NCI-H1436 (cell line): Measurements from ENCODE around the gene HEMGN.
A peak's percentile ranks its signal among the peaks of the same experiment; 100 is the strongest.
"Not testable (repeated sequence)": the region's sequence is repeated elsewhere in the genome, so short reads cannot be mapped to it uniquely, and the experiment has no call there.

Source experiments
- DNase-seq: peaks from one replicate; lab custom pipeline; 2025; lab: John Stamatoyannopoulos, UW

Gene HEMGN

GRCh38 chr9:97938081-97938644 is at the start of gene HEMGN:
TSS of gene HEMGN (minus strand) at chr9:97938172. CDS start at chr9:97938136, 36 bp downstream.
- DNase-seq, result no peak

- no peak for DNase-seq
Observed at GRCh38 chr9:97987487-97987886, 49.5 kb upstream of the HEMGN start.

GRCh38 chr9:97985058-97985861 is 47.3 kb upstream of the HEMGN start:
- DNase-seq, result no peak

- DNase-seq, result peak; percentile 44
Observed at GRCh38 chr9:97984188-97985057, 46.5 kb upstream of the HEMGN start.

- peak; percentile 25 for DNase-seq
Observed at GRCh38 chr9:97983589-97984187, 45.7 kb upstream of the HEMGN start.

- DNase-seq, result peak; percentile 86
Observed at GRCh38 chr9:97982683-97983588, 45.0 kb upstream of the HEMGN start, which contains the start of gene ANP32B. TSS of gene ANP32B (plus strand) at chr9:97983341. CDS start at chr9:97983556, 215 bp downstream.

GRCh38 chr9:97981846-97982682 is 44.1 kb upstream of the HEMGN start:
- DNase-seq, result no peak

- DNase-seq, result no peak
Observed at GRCh38 chr9:97980918-97981845, 43.2 kb upstream of the HEMGN start.

- no peak for DNase-seq
Observed at GRCh38 chr9:97980479-97980803, 42.5 kb upstream of the HEMGN start.

- DNase-seq, result no peak
Observed at GRCh38 chr9:97979788-97980478, 42.0 kb upstream of the HEMGN start.

GRCh38 chr9:97978371-97979130 is 40.6 kb upstream of the HEMGN start:
- DNase-seq, result no peak

GRCh38 chr9:97976633-97977032 is 38.7 kb upstream of the HEMGN start:
- not testable (repeated sequence) for DNase-seq

GRCh38 chr9:97975376-97975775 is 37.4 kb upstream of the HEMGN start:
- DNase-seq, result no peak

GRCh38 chr9:97972753-97973152 is 34.8 kb upstream of the HEMGN start:
- DNase-seq, result no peak

GRCh38 chr9:97970165-97970564 is 32.2 kb upstream of the HEMGN start:
- no peak for DNase-seq

- no peak for DNase-seq
Observed at GRCh38 chr9:97969014-97969413, 31.0 kb upstream of the HEMGN start.

- DNase-seq, result no peak
Observed at GRCh38 chr9:97966493-97966892, 28.5 kb upstream of the HEMGN start.

- DNase-seq, result no peak
Observed at GRCh38 chr9:97964901-97965300, 26.9 kb upstream of the HEMGN start.
